HG03159 (cell line): ENCODE measurements around the gene GTF3C4.

Experiments used
- ATAC-seq: cut with Tn5 transposase; IDR thresholded peaks from one replicate; pipeline ENCODE4 v1.9.1; 2021; ENCODE audit warnings: mild to moderate bottlenecking, moderate library complexity; ENCODE audit not compliant: unreplicated experiment

Gene GTF3C4, protein sequence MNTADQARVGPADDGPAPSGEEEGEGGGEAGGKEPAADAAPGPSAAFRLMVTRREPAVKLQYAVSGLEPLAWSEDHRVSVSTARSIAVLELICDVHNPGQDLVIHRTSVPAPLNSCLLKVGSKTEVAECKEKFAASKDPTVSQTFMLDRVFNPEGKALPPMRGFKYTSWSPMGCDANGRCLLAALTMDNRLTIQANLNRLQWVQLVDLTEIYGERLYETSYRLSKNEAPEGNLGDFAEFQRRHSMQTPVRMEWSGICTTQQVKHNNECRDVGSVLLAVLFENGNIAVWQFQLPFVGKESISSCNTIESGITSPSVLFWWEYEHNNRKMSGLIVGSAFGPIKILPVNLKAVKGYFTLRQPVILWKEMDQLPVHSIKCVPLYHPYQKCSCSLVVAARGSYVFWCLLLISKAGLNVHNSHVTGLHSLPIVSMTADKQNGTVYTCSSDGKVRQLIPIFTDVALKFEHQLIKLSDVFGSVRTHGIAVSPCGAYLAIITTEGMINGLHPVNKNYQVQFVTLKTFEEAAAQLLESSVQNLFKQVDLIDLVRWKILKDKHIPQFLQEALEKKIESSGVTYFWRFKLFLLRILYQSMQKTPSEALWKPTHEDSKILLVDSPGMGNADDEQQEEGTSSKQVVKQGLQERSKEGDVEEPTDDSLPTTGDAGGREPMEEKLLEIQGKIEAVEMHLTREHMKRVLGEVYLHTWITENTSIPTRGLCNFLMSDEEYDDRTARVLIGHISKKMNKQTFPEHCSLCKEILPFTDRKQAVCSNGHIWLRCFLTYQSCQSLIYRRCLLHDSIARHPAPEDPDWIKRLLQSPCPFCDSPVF

DNA sequence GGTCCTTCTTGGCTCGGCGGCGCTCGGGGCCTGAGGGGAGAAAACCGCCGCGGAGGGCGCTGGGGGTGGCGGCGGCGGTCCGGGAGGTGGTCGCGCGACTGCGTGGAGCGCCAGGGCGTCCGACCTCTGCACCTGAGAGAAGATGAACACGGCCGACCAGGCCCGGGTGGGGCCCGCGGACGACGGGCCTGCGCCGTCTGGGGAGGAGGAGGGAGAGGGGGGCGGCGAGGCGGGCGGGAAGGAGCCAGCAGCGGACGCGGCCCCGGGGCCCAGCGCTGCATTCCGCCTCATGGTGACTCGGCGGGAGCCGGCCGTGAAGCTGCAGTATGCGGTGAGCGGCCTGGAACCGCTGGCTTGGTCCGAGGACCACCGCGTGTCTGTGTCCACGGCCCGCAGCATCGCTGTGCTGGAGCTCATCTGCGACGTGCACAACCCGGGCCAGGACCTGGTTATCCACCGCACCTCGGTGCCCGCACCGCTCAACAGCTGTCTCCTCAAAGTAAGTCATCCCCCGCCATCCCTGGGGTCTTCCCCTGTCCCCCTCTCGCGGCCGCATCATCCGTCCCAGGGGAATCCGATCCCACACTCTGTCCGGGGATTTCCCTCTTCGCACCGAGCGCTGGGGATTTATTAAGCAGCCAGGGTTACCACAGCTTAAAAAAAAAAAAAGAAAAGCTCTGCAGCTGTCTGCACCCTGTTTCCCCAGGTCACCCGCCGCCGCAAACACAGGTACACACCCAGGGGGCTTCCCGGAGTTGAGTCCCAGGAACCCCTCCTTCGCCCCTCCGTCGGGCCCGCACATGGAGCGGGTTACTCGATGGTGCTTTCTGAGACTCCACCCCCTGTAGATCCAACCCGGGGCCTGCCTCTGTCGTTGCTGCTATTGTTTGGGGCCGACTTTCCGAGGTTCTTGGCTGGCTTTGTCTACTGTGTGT lies at the start of gene GTF3C4:
Gene GTF3C4, plus strand, starts transcription at position 8 of the 935 bp plus-strand sequence. Its CDS starts 135 bp downstream, at position 143.
- peak; percentile 50 for ATAC-seq

DNA sequence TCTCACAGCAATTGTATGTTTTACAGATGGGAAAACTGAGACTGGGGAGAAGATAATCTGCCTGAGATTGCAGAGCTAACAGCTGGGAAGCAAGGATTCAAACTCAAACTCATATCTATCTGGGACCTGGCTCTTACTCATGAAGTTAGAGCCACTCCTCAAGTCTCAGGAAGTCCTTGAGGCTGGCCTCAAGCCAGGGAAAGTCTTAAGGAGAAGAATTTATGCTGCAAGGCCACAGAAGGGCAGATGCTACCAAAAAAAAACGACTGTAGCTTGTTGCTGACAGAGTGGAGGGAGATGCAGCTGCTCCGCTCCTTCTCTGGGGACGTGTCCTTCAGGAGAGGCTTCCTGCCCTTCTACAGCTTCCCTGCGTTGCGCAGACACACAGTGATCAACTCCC lies 48.1 kb upstream of the GTF3C4 start:
- ATAC-seq = no peak

DNA sequence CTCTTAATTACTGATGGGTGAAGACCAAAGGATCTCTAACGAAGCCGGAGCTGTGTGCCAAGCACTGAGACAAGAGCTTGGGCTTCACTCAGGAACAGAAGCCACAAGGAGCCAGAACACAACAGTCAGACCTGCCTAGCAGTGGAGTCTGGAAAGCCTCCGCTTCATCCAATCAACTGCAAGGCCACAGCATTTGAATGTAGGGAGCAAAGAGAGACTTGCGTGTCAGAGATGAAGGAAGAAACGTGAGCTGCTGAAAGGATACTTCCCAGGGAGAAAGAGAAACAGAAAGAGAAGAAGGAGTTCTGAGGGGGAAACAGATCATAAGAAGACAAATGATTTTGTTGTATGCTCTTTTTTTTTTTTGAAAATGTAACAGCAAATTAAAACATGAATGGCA lies 44.0 kb upstream of the GTF3C4 start:
- no peak for ATAC-seq

DNA sequence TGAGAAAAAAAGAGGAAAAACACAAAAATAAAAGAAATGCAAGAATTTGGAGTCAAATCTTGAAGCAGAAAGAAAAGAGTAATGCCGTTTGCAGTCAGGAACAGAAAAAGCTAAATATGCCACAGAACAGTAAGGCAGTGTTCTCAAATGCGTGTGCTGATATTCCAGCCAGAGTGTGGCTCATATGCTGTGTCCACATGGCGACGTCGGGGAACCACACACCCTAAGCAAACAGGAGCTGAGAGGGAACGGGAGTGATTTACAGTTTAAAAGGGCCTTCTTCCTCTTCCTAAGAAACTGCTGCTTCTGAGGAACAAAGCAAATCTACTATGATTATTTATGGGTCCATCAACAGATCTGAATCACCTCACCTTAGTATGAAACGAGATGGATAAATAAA lies 43.2 kb upstream of the GTF3C4 start:
- no peak for ATAC-seq

DNA sequence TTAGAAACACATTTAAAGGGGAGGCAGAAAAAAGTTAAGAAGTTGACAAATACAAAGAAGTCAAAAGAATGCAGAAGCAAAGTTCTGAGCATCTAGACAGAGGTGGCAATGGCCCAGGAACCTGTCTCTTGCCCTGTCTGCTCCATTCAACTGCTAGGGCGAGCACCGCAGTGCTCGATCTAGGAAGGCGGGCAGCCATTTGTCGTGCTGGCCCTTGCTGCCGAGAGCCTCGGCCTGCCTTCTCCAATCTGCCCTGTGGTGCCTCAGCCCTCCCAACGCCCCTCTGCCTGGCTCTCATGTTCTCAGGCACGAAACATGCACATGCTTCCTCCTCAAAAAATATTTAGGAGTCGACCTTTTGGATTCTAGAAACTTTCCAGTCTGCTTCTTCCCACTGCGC lies 42.7 kb upstream of the GTF3C4 start:
- no peak for ATAC-seq

DNA sequence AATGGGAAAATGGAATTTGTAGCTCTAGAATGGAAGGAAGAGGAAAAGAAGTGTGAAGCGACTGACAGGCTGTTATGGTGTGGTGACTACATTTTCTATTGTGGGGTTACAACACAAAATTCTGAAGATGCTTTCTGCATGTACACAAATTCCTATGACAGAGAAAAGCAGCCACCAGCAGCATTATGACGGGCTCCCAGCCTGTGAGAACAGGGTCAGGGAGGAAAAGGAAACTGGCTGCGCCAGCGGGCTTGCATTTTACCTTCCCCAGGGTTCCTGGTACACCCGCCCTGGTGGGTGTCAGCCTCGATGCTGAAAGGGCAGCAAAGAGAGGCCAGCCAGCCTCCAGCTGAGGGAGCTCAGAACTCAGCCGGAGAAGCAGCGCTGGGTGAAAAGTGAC lies 41.5 kb upstream of the GTF3C4 start:
- no peak for ATAC-seq

DNA sequence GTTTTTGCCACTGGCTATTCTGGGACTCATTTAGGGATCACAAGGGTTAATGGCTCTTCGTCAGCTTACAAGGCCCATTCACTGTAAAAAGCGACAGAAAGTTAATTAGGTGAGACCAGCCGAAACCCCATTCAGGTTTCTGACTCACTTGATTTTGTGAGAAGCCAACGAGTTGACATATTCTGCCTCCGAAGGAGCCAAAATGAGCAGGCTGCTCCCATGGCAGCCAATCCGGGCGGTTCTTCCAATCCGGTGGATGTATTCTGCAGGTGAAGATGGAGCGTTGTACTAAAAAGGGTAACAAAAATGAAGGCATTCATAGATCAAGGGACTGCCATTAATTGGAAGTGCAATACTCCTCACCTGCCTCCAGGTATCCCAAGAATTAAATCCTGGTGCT lies 40.1 kb upstream of the GTF3C4 start:
- no peak for ATAC-seq

DNA sequence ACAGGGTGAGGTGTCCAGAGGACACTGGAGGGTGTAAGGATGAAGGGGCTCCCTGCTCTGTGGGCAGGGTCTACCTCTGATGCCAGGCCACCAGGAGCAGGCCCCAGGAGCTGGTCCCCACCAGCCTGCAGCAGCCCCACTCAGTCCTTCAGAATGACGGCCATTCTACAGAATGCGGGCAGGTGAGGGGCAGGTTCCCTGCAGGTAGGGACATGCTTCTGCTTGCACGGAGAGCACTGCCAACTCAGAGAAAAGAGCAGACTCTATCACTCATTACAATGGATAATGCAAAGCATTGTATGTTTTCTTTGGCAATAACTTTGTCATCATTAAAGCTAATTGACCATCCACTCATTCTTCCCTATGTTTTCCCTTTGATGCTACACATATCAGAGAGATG lies 39.5 kb upstream of the GTF3C4 start:
- ATAC-seq = no peak

DNA sequence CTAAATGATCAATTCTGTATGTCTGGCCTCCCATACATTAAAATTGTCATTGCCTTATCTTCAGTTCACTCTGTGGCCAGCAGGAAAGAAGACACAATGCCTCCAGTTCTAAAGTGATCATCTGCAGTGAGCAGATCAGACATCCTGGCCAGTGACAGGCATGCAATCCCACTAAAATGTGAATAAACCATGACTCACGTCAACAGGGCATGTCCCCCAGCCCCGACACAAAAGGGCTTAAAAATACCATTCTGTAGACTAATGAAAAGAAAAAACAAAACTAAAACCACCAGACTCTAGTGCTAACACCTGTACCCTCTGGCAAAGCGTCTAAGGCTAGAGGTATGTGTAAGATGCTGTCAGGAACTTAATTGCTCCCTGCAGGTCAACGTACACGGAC lies 39.0 kb upstream of the GTF3C4 start:
- ATAC-seq = no peak

DNA sequence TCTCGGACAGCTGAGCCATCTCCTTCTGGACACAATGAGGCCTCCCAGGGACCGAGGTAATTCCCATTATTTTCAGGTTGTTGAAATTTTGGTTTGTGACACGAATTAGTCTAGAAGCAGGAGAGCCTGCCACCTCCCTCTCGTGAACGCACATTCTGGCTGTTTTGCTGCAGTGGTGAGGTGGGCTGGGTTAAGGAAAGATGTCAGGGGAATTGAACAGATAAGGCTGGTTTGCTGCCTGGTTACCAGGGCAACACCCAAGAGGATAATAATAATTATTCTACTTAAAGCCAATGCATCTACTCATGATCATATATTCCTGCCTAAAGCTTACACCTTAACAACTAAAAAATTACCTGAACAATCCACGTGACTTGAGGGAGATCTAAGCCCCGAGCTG lies 38.6 kb upstream of the GTF3C4 start:
- ATAC-seq = no peak

DNA sequence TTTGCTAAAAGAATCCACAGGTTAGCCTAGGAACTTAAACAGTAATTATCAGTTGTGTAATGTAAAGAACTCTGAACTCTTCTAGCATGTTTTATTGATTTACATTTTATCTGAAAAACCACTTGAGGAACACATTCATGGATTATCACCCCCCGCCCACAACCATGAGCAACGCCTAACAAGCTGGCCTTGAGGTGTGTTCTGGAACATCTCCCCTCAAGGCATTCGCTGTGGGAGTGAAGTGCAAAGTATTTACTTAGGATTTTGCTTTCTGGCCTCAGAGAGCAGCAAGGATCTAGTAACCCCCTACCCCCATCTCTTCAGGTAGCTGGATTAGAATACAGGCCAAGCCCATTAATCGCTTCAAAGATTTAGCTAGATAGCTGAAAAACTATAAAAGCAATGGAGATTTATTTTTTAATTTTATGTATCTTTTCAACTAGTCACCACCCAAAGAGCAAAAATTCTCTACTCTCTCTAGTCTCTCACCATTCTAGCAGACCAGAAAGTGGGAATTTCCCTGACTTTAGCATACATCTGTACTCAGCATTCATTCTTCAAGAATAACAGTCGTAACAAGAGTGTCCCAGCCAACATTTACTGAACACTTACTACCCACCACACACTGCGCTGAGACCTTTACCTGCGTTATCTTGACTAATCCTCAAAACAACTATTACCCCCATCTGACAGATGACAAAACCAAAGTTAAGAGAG lies 37.7 kb upstream of the GTF3C4 start:
- no peak for ATAC-seq

DNA sequence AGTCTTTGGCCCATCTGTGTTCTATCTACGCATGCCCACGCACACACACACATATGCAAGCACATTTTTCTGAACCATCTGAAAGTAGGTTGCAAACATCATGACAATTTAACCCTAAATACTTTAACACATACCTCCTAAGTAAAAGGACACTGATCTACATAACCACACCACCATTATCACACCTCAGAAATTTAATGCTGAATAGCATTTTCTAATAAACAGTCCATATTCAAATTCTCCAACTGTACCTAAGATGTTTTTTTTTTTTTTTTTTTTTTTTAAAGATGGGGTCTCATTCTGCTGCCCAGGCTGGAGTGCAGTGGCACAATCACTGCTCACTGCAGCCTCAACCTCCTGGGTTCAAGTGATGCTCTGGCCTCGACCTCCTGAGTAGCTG lies 35.9 kb upstream of the GTF3C4 start:
- ATAC-seq = no peak

DNA sequence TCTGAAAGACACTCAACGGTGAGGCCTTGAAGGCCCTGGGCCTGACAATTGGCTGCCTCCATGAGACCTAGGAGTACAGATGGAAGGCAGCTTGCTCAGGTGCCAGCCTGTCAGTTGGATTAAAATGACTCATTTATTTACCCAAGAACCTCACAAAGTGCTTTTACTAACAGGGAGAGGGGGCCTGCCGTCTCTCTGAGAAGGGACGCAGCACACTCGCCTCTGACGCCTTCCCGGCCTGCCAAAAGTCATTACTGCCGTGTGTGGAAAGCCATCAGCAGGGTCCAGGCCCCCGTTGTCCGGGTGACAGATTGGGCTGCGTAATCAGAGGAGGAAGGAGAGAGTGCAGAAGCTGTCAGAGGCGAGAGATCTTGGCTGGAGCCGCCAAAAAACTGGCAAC lies 32.9 kb upstream of the GTF3C4 start:
- ATAC-seq = no peak

DNA sequence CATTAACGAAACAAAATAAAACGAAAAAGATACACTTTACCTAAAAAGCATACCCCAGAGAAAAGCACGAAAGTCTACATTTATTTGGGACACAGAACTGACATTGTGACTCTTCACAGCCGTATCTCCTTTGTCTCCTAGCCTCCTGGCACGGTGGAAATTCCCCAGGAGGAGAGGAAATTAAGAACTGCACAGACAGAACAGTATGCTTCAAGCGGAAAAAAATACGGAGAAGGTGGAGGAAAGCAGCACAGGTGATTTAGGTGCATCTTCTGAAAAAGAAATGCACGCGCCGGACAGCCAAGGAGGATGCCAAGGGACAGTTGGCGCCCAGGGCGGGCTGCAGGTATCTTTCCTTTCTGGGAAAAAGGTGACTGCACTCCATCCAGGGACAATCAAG lies 32.5 kb upstream of the GTF3C4 start:
- no peak for ATAC-seq

DNA sequence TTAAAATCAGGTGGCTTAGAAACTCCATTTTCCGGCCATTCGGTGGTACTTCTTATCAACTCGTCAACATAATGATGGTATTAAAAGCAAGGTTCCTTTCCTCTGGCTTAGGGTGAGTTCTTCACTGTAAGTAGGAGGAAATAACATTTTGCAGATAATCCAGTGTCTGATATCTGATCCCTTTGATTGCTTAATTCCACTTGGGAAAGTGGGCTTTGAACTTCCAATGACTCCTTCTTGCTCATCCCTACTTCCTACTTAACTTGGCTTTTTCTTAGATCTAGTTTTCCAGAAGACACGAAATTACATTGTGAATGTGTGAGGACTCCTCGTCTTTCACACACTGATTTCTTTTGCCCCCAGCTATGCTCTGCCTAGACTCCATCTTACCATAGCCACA lies 32.0 kb upstream of the GTF3C4 start:
- ATAC-seq = no peak

DNA sequence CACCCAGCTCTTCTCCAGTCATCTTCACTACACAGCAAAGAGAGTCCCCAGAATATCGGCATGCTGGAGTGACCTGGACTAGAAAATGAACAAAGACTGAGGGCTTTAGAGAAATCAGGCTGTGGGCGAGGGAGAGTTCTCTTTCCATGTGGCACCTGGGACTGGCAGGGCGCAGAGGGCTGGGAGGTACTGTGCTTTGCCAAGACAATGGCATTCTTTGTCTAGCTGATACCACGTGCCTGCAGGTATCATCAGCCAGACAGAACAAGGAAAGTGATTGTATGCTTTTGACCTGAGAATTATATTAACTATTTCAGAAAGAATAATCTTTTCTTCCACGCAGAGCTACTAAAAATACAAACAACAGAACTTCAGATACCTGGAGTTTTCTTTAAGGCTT lies 30.9 kb upstream of the GTF3C4 start:
- no peak for ATAC-seq

DNA sequence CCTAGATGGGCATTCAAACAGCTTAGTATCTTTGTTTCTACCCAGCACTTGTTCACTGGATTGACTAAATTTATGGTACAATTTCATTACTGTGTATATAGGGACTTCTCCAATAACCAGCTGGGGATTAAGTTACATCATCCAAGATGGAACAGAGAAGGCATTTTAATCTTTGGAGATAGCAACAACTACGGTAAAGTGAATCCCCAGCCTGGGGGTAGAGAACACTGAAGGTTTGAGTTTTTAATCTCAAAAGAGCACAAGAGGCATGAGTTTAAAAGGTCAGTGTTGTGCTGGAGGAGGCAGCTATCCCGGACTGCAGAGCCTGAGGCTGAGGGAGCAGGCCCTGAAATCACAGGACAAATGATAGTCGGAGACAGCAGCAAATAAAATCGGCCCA lies 29.0 kb upstream of the GTF3C4 start:
- ATAC-seq = no peak

DNA sequence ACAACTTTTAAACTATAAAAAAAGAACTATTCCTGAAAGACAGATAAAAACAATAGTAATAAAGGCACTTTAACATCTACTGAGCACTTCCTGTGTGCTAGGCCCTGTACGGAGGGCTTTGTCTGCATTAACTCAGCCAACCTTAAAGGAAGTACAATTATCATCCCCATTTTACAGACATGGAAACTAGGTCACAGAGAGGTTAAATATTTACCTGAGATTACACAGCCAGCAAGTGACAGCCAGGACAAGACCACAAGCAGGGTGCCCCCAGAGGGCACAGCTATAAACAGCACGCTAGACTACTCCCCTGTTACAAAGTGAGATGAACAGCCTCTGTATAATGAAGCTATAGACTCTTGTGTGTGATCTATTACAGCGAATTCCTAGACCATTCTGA lies 26.0 kb upstream of the GTF3C4 start:
- ATAC-seq = no peak

DNA sequence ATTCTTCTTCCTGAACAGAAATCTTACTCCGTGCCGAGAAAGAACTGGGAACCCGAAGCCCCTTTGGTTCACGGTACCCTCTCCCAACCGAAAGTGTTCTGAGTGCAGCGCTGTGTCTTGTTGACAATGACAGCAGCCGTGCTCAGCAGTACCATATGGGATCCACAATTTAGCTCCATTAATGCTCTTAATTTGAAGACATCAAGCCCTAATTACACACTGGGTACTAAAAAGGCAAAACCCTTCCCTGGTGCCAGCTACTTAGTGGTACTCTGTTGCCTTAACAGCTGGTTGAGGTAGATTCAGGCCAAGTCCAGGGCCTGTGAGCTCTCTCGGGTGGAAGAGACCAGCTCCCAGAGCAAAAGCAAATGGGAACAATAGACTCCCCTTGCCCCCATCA lies 25.0 kb upstream of the GTF3C4 start:
- no peak for ATAC-seq

DNA sequence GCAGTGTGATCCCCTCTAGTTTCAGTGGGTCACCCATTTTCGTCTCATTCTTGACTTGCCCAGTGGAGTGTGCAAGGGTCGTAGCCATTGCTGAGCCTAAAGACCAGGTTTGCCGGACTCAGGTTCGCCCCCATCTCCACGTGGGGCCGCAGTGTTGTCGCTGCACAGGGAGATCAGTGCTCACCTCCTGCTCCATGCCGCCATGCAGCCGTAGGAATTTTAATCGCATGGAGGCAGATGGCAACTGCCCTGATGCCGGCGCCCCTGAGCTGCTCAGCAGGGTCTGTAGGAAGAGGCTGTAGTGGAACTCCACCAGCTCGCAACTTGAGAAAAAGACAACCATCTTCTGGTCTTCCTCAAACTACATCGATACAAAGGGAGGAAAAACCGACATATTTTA lies 24.6 kb upstream of the GTF3C4 start:
- no peak for ATAC-seq

DNA sequence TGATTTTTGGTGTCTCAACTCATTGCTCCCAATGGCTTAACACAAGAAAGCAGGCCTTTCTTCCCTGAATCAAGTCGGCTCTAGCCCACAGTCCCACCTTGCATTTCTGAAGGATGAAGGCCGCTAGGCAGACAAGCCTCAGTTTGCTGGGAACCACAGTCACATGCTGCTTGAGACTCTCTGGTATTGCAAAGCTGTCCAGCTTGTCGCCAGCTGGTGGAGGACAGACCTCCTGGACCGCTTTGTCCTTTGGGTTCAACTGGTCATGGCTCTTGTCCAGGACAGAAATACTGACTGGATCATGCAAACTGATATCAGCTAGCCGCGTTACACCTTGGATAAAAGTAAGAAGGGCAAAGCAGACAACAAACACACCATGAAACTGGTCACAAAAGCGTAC lies 23.5 kb upstream of the GTF3C4 start:
- no peak for ATAC-seq
